ENCODE results near the gene SHF. TPM values are rescaled to one million over a fixed set of nuclear protein-coding genes. Genes with fewer than 3 reads are reported as not detected.

Gene SHF
- total RNA-seq, 1 donor from 2014 or later: 34.6 TPM

DNA sequence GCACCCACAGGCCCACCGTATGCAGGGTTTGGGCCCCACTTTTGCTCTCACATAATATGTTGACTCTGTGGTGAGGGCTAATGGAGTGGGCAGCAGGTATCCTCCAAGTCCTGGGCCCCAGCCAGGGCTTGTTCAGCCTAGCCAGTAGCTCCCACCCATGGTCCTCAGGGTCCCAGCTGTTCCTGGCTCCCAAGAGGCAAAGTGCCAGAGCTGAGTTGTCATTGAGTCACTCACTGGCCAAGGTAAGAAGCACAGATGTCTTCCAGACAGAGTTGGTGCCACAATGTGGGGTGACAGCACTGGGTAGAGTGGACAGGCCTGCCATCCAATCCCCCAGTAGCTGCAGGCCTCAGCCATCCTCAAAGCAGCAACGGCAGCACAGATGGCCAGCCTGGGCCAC is 4.3 kb downstream of the SHF start:
- no peak for DNase-seq (ENCODE audit: low spot score in 2 of 2, unreplicated experiment in 2 of 2)
- Mint-ChIP-seq H3K27ac (no peak overlapping the region), H3K27me3 (ENCODE audit: low read depth) (no peaks in the 10 kb centered on the region), H3K36me3 (peaks cover 3% of the 10 kb centered on the region), H3K4me3 (no peak overlapping the region), H3K4me1 (peaks cover 39% of the 10 kb centered on the region), H3K9me3 (no peaks in the 10 kb centered on the region)
- TF ChIP-seq, protein P1, sequence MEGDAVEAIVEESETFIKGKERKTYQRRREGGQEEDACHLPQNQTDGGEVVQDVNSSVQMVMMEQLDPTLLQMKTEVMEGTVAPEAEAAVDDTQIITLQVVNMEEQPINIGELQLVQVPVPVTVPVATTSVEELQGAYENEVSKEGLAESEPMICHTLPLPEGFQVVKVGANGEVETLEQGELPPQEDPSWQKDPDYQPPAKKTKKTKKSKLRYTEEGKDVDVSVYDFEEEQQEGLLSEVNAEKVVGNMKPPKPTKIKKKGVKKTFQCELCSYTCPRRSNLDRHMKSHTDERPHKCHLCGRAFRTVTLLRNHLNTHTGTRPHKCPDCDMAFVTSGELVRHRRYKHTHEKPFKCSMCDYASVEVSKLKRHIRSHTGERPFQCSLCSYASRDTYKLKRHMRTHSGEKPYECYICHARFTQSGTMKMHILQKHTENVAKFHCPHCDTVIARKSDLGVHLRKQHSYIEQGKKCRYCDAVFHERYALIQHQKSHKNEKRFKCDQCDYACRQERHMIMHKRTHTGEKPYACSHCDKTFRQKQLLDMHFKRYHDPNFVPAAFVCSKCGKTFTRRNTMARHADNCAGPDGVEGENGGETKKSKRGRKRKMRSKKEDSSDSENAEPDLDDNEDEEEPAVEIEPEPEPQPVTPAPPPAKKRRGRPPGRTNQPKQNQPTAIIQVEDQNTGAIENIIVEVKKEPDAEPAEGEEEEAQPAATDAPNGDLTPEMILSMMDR (IDR thresholded peaks at IDR 0.05; ENCODE audit: unreplicated experiment): no peak

DNA sequence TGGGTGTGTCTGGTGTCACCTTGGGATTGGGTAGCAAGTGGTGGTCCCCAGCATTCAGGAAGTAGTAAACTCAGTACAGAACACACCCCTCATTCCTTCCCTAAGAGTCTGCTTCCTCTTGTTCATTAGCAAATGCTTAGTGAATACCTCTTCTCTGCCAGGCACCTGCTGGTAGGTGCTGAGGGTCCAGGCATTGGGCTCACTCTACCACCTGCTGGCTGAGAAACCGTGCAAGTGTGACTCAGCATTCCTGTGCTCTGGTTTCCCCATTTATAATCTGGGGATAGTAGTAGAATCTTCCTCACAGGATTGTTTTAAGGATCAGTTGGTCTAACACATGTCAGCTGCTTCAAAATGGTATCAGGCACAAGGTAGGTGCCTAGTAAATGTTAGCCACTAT is 4.8 kb downstream of the SHF start:
- Mint-ChIP-seq H3K9me3 (no peaks in the 10 kb centered on the region), H3K4me1 (peaks cover 35% of the 10 kb centered on the region), H3K27ac (no peak overlapping the region), H3K36me3 (peaks cover 4% of the 10 kb centered on the region), H3K4me3 (no peak overlapping the region), H3K27me3 (ENCODE audit: low read depth) (no peaks in the 10 kb centered on the region)
- DNase-seq (ENCODE audit: low spot score in 2 of 2, unreplicated experiment in 2 of 2): no peak
- TF ChIP-seq, protein P1 (IDR thresholded peaks at IDR 0.05; ENCODE audit: unreplicated experiment): no peak

DNA sequence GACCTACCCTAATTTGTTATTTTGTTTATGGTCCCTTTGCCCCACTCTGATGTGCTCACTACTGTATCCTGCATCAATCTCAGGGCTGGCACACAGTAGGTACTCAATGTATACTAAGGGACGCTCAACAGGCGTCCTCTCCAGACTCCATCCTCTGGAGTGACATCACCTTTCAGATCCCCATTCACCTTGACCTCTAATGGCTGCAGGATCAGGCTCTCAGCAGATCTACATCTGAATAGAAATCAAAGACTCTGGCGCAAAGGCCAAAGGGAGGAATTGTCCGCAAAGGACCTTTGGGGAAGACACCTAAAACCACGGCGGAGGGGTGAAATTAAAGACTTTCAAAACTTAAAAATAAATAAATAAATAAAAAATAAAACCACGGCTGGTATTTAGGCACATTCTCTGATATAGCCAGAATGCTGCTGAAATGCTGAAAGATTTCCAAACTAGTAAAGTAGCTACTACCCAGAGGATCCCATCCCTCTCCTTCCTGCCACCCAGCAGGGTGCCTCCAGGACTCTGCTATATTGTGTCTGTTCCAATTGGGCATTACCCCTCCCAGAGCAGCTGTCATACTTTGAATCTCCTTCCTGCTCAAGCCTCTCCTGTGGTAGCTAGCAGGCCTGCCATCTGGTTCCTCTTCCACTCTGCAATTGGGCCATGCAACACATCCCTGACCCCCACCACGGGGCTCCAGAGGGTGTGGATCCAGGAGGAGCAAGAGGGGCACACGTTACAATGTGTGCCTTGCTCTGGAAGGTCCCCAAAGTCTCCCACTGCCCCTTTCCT is 6.1 kb downstream of the SHF start:
- peaks cover 31% of the 10 kb centered on the region for H3K4me1 Mint-ChIP-seq
- no peaks in the 10 kb centered on the region for H3K27me3 Mint-ChIP-seq (ENCODE audit: low read depth)
- H3K9me3 Mint-ChIP-seq: no peaks in the 10 kb centered on the region
- peaks cover 14% of the 10 kb centered on the region for H3K36me3 Mint-ChIP-seq
- no peak overlapping the region for H3K27ac Mint-ChIP-seq
- no peak for DNase-seq (ENCODE audit: low spot score in 2 of 2, unreplicated experiment in 2 of 2)
- TF ChIP-seq, protein P1 (IDR thresholded peaks at IDR 0.05; ENCODE audit: unreplicated experiment): no peak
- no peak overlapping the region for H3K4me3 Mint-ChIP-seq

DNA sequence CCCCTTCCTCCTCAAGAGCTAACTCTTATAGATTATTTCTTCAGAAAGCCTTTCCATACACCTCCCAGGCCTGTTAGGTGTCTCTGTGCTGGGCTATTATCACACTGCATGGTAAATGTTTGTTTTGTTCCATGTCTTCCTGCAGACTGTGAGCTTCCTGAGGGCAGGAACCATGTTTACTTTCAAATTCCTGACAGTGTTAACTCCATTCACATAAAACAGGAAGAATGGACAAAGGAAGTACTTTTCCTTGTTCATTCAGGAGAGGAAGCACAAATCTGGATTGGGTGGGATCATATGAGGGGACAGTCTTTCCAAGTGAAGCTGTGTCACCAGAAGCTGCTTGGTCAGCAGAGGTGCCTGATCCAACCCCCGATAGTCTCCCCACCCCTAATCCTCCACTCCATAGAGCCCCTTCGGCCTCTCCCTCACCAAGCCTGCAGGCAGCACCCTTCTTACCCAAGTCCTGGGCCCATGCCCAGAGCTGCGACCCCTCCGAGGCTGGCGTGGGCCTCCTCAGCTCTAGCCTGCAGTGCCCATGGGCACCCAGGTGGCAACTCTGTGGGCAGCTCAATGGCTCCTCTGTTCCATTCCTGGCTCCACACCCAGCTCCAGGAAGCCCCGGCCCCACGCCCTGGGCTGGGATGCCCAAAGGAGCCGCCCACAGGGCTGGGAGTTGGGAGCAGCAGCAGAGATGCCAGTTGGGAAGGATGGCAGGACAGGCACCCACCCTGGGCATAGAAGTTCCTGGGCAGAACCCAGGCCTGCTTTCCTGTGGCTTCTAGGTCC is 6.9 kb downstream of the SHF start:
- Mint-ChIP-seq H3K9me3 (no peaks in the 10 kb centered on the region), H3K27ac (no peak overlapping the region), H3K27me3 (ENCODE audit: low read depth) (no peaks in the 10 kb centered on the region), H3K36me3 (peaks cover 20% of the 10 kb centered on the region), H3K4me3 (no peak overlapping the region), H3K4me1 (peaks cover 22% of the 10 kb centered on the region)
- TF ChIP-seq, protein P1 (IDR thresholded peaks at IDR 0.05; ENCODE audit: unreplicated experiment): no peak
- no peak for DNase-seq (ENCODE audit: low spot score in 2 of 2, unreplicated experiment in 2 of 2)

DNA sequence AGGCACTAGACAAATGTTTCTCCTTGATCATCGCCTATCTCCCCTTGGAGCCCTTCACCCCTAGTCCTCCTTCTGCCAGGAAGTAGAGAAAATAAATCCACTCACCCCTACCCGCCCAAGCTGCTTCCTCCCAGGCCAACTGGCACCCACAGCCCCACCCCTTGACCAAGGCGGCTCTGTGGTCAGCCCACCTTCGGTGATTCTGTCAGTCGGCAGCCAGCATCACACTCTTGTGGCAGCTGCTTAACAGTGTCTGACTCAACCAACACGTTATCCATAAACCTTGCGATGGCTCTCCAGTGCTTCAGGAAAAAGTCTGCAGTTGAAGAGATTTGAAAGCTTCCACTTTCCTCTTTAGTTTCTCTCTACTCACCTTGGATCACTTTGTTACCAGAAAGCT is 7.6 kb downstream of the SHF start:
- no peak for DNase-seq (ENCODE audit: low spot score in 2 of 2, unreplicated experiment in 2 of 2)
- Mint-ChIP-seq H3K4me3 (no peak overlapping the region), H3K9me3 (no peaks in the 10 kb centered on the region), H3K36me3 (peaks cover 20% of the 10 kb centered on the region), H3K4me1 (peaks cover 16% of the 10 kb centered on the region), H3K27me3 (ENCODE audit: low read depth) (no peaks in the 10 kb centered on the region), H3K27ac (no peak overlapping the region)
- TF ChIP-seq, protein P1 (IDR thresholded peaks at IDR 0.05; ENCODE audit: unreplicated experiment): no peak
